ACC112 (cell line): ENCODE measurements around the gene CLVS2.
A peak's percentile ranks its signal among the peaks of the same experiment; 100 is the strongest.

Source experiments
- H2AFZ ChIP-seq: fragments of 200-600 bp; sonication (generic); one replicate; pipeline ENCODE4 v1.6.0; 2017; ENCODE audit warnings: antibody characterized with exemption, low read length; ENCODE audit not compliant: unreplicated experiment
- H3K27ac ChIP-seq: fragments of 200-600 bp; sonication (generic); 2 replicates; pipeline ENCODE4 v1.5.1; 2014; ENCODE audit warnings: low read depth, mild to moderate bottlenecking, antibody characterized with exemption, low read length, moderate library complexity
- H3K27me3 ChIP-seq: fragments of 200-600 bp; sonication (generic); 2 replicates; pipeline ENCODE4 v1.6.1; 2014; ENCODE audit warnings: mild to moderate bottlenecking, antibody characterized with exemption, low read length, moderate library complexity, mixed read lengths; ENCODE audit not compliant: insufficient read depth
- H3K36me3 ChIP-seq: fragments of 200-600 bp; sonication (generic); 2 replicates; pipeline ENCODE4 v1.6.1; 2016; ENCODE audit warnings: mild to moderate bottlenecking, antibody characterized with exemption, low read length, moderate library complexity, mixed read lengths; ENCODE audit not compliant: insufficient read depth
- H3K4me1 ChIP-seq: fragments of 200-600 bp; sonication (generic); one replicate; pipeline ENCODE4 v1.6.1; 2016; ENCODE audit warnings: low read length, mixed read lengths; ENCODE audit not compliant: insufficient read depth, unreplicated experiment, control insufficient read depth
- H3K4me3 ChIP-seq: fragments of 200-600 bp; sonication (generic); 2 replicates; pipeline ENCODE4 v1.5.1; 2014; ENCODE audit warnings: mild to moderate bottlenecking, low read depth, low read length
- H3K79me2 ChIP-seq: fragments of 200-600 bp; sonication (generic); one replicate; pipeline ENCODE4 v1.6.0; 2016; ENCODE audit warnings: low read length; ENCODE audit not compliant: control insufficient read depth, unreplicated experiment, insufficient read depth

The CLVS2 gene

DNA sequence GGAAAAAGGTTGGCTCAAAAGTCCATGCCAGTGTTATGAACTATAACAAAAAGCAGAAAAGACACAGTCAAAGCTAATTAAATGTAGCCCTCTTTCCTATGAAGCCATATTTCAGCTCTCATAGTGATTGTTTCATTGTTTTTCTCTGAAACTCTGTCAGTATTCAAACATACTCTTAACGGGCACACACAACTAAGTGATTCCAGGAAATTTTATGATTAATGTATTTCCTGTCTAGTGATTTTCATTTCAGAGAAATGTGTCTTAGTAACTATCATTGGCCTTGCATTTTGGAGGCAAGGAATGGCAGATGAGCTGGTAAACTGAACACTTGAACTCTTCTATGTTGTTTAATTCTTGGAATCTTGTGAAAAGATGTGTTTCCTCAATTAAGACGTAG, 68.0 kb downstream of the CLVS2 start:
- Histone ChIP-seq H3K4me1 (peaks cover 11% of the 10 kb centered on the region), H3K27ac (no peak overlapping the region), H3K4me3 (no peak overlapping the region), H2AFZ (peak overlapping the region; percentile 59), H3K27me3 (no peaks in the 10 kb centered on the region), H3K36me3 (no peaks in the 10 kb centered on the region), H3K79me2 (no peaks in the 10 kb centered on the region)

DNA sequence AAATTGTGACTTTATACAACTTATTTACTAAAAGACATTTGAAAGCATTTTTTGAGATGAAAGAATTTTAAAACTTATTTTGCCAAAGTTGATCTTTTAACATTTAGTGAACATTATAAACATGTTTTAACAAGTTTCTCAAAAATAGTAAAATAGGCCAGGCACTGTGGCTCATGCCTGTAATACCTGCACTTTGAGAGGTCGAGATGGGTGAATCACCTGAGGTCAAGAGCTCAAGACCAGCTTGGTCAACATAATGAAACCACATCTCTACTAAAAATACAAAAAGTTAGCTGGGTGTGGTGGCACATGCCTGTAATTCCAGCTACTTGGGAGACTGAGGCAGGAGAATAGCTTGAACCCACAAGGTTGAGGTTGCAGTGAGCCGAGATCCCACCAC, 78.6 kb downstream of the CLVS2 start:
- H3K36me3 ChIP-seq, result no peaks in the 10 kb centered on the region
- no peaks in the 10 kb centered on the region for H3K27me3 ChIP-seq

DNA sequence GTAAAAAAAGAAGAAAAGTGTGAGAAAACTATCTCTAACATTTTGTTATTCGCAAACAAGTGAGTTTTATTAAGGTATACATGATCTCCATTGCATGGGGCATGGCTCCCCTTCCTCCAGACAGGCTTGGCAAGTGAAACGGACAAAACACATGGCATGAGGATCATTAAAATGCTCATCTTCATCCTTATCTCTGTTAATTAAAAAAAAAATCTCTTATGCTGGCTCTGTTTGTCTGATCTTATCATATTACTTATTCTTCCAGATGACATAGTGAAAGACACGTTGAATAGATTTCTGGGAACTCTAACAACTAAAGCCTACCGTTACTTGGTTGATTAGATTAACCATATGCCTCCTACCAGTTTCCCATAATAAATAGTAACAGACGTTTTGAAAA, 89.4 kb downstream of the CLVS2 start:
- Histone ChIP-seq H3K79me2 (no peaks in the 10 kb centered on the region), H3K4me1 (peaks cover 6% of the 10 kb centered on the region)

More for the DNA sequence above, 78.6 kb downstream of the CLVS2 start:
- H3K4me3 ChIP-seq, result no peak overlapping the region
- no peak overlapping the region for H2AFZ ChIP-seq
- no peaks in the 10 kb centered on the region for H3K79me2 ChIP-seq
- H3K27ac ChIP-seq, result no peak overlapping the region
- H3K4me1 ChIP-seq, result no peaks in the 10 kb centered on the region

DNA sequence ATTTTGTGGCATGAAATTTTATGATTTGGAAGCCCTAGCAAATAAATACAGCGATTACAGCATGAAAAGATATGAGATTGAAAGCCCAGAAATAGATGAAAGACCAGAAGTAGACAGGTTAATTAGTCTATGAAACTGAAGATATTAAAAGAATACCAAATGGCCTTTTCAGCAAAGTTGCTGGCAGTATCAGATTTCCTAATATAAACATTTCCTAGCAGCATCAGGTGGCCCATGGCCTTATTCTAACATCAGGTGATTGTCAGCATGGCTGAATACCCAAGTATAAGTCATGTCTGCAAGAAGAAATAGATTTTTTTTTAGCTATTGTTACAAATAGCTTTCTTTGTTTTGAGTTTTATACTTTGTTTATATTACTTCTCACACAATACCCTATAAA, 93.2 kb downstream of the CLVS2 start:
- Histone ChIP-seq H2AFZ (no peak overlapping the region), H3K79me2 (no peaks in the 10 kb centered on the region), H3K27ac (no peak overlapping the region)

More for the DNA sequence above, 89.4 kb downstream of the CLVS2 start:
- H3K27ac ChIP-seq, result no peak overlapping the region
- H3K36me3 ChIP-seq, result no peaks in the 10 kb centered on the region
- no peak overlapping the region for H3K4me3 ChIP-seq
- no peaks in the 10 kb centered on the region for H3K27me3 ChIP-seq
- H2AFZ ChIP-seq, result no peak overlapping the region

DNA sequence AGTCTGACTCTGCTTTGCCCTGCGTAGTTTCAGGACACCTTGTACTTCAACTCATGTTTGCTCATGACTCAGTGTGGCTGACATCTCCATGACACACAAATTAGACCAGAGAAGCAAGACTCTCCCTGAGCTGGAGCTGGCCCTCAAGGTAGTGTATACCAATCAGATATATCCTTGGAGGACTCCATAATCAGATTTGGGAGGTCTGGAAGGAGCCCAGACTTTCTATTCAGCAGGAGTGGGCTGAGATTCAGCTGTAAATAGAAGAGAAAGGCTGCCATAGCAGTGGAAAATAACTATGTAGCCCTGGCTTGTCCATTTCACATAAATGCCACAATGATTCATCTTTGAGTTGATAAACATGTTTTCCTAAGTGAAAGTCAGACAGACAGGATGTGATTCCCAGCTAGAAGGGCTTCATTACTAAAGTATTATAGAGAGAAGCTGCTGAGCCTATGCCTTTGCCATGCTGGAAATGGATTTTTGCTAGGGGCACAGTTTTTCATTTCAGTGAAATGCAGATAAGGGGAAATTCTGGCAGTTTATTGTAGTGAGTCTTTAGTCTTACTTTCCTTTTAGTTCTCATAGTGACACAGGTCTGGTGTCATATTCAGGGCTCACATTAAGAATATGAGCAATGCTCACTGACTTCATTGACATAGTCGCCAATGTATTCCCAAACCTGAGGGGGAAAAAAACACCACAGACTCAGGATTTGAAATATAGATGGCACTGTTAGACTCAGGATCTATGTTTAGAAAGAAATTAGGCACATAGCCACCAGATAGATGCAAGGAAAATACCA, 95.3 kb downstream of the CLVS2 start:
- H3K36me3 ChIP-seq, result no peaks in the 10 kb centered on the region
- H2AFZ ChIP-seq, result peak overlapping the region; percentile 92
- peak overlapping the region; percentile 98 for H3K27ac ChIP-seq
- H3K27me3 ChIP-seq, result no peaks in the 10 kb centered on the region
- no peaks in the 10 kb centered on the region for H3K79me2 ChIP-seq
- H3K4me1 ChIP-seq, result peaks cover 26% of the 10 kb centered on the region
- H3K4me3 ChIP-seq, result peak overlapping the region; percentile 37

More for the DNA sequence above, 93.2 kb downstream of the CLVS2 start:
- H3K4me3 ChIP-seq, result no peak overlapping the region
- H3K4me1 ChIP-seq, result peaks cover 26% of the 10 kb centered on the region
- H3K27me3 ChIP-seq, result no peaks in the 10 kb centered on the region
- H3K36me3 ChIP-seq, result no peaks in the 10 kb centered on the region

DNA sequence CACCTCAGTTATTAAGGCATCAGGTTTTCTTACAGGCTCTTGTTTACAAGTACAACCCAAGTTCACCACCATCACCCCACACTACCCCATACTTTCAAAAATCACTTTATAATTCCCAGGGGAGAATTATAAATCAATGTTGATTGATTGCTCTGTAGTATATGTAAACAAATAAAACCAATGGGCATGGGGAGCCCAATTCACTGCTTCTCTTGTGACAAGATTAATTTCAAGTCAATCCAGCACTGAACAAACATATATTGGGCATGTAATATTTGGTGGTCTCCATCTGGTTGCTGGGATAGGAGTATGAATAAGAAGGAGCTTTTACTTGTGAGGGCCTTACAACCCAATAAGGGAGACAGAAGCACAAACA, 95.8 kb downstream of the CLVS2 start:
- H3K36me3 ChIP-seq, result no peaks in the 10 kb centered on the region
- no peaks in the 10 kb centered on the region for H3K79me2 ChIP-seq
- H3K27ac ChIP-seq, result peak overlapping the region; percentile 98
- H3K4me3 ChIP-seq, result peak overlapping the region; percentile 37
- H2AFZ ChIP-seq, result peak overlapping the region; percentile 92
- no peaks in the 10 kb centered on the region for H3K27me3 ChIP-seq
- H3K4me1 ChIP-seq, result peaks cover 26% of the 10 kb centered on the region

DNA sequence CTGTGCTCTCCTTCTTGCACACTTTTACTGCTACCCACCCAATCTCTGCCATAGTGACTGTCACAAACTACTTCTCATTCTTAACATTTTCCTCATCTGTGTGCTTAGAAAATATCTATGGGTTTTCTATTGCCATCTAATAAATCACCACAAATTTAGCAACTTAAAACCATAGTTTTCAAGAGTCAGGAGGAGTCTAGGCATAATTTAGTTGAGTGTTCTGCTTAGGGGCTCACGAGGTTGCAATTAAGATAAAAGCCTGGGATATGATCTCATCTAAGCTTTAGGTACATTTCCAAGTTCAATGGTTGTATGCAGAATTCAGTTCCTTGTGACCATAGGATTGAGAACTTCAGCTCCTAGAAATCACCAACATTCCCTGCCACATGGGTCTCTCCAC, 98.8 kb downstream of the CLVS2 start:
- Histone ChIP-seq H3K79me2 (no peaks in the 10 kb centered on the region), H3K36me3 (no peaks in the 10 kb centered on the region), H3K4me1 (peaks cover 26% of the 10 kb centered on the region), H3K4me3 (no peak overlapping the region), H2AFZ (no peak overlapping the region), H3K27me3 (no peaks in the 10 kb centered on the region), H3K27ac (no peak overlapping the region)

DNA sequence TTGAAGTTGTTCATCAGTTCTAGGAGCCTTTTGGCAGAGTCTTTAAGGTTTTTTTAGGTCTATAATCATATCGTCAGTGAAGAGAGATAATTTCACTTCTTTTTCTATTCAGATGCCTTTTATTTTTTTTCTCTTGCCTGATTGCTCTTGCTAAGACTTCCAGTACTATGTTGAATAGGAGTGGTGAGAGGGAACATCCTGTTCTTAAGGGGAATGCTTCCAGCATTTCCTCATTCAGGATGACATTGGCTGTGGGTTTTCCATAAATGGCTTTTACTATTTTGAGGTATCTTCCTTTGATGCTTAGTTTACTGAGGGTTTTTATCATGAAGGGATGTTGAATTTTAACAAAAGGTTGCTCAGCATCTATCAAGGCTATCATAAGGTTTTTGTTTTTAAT, 109.5 kb downstream of the CLVS2 start:
- H3K36me3 ChIP-seq, result no peaks in the 10 kb centered on the region
- H3K4me1 ChIP-seq, result no peaks in the 10 kb centered on the region
- H3K79me2 ChIP-seq, result no peaks in the 10 kb centered on the region
- H3K27me3 ChIP-seq, result no peaks in the 10 kb centered on the region
- H2AFZ ChIP-seq, result no peak overlapping the region
- H3K27ac ChIP-seq, result no peak overlapping the region
- H3K4me3 ChIP-seq, result no peak overlapping the region

DNA sequence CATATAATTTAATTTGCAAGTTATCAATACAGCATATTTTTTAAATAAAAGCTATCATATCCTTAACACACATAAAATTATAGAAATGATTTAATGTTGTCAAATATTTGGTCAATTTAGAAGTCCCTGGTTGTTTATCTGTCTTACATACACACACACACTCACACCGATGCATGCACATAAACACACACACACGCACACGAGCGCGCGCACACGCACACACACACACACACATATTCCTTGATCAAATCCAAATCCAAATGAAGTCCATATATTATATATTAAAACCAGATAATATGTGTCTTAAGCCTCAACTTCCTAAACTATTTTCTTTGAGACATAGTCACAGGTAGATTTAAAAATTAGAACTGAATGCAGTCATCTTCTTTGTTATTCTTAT, 120.3 kb downstream of the CLVS2 start:
- Histone ChIP-seq H3K27me3 (no peaks in the 10 kb centered on the region), H2AFZ (no peak overlapping the region), H3K36me3 (no peaks in the 10 kb centered on the region), H3K4me1 (no peaks in the 10 kb centered on the region), H3K4me3 (no peak overlapping the region), H3K79me2 (no peaks in the 10 kb centered on the region), H3K27ac (no peak overlapping the region)

DNA sequence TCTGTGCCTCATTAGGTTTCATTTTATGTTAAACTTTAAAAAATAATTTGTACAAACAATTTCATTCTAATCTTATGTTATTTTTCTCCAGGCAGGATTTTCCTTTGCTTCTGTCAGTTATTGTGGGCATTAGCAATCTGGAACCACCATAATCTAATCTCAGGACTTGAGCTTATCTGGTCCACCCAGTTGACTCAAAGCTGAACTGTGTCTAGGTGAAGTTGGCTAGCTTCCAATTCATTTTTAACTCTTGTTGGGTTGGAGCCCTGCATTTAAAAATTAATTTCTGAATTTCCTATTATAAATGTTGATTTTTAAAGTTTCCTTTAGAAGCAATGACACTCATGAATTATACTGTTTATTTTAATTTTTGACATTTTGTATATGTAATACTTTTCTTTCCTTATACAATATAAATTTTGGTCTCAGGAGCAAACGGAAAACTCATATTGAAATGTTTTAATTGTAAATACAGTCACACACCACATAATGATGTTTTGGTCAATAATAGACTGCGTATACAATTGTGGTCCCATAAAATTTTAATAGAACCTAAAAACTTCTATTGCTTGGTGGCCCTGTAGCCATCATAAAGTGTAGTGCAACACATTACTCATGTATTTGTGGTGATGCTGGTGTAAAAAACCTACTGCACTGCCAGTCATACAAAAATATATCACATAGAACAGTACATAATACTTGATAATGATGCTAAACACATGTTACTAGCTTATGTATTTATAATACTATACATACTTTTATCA, 121.3 kb downstream of the CLVS2 start:
- H3K27ac ChIP-seq, result no peak overlapping the region
- no peak overlapping the region for H2AFZ ChIP-seq
- no peak overlapping the region for H3K4me3 ChIP-seq
- H3K36me3 ChIP-seq, result no peaks in the 10 kb centered on the region
- H3K4me1 ChIP-seq, result no peaks in the 10 kb centered on the region
- no peaks in the 10 kb centered on the region for H3K27me3 ChIP-seq
- H3K79me2 ChIP-seq, result no peaks in the 10 kb centered on the region

DNA sequence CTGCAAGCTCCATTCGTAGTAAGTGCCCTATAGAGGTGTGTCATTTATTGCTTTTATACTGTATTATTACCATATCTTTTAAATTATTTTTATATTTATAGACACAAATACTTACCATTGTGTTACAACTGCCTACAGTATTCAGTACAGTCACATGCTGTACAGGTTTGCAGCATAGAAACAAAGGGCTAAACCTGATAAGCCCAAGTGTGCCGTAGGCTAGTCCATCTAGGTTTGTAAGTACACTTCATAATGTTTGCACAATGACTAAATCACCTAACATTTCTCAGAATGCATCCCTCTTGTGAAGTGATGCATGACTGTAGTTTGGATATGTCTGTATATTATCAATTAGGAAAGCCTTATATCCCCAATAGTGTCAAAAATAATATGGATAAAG, 122.8 kb downstream of the CLVS2 start:
- no peaks in the 10 kb centered on the region for H3K27me3 ChIP-seq
- H2AFZ ChIP-seq, result no peak overlapping the region
- no peaks in the 10 kb centered on the region for H3K4me1 ChIP-seq
- no peak overlapping the region for H3K4me3 ChIP-seq
- H3K27ac ChIP-seq, result no peak overlapping the region
- no peaks in the 10 kb centered on the region for H3K36me3 ChIP-seq
- no peaks in the 10 kb centered on the region for H3K79me2 ChIP-seq
